ENCODE data around the gene NFIB.

DNA sequence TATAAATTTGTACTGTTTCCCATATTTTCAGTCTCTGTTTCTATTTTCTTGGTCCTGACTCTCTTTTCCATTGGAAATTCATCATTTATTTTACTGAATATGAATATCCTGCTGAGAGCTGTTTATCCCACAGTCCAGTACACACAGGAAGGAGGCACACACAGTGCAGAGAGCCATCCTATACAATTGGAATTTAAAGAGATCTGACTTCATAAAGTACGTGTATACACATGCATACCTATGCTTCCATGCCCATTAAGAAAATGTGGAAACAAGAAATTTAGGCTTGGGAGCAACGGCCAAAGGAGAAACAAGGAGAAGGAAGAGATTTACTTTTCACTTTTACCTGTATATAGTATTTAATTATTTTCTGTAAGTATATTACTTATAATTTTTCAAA, 99.2 kb downstream of the NFIB start:
- TF ChIP-seq POLR2AphosphoS5 (IDR thresholded peaks at IDR 0.05; ENCODE audit: low read depth, low read length): no peak
- no peak for TF ChIP-seq TAF1 (IDR thresholded peaks at IDR 0.05; ENCODE audit: low read depth, low read length)
- no peak for TF ChIP-seq BCL11A (IDR thresholded peaks at IDR 0.05; ENCODE audit: low read depth in 2 of 2, low read length in 2 of 2)
- TF ChIP-seq, protein P1, sequence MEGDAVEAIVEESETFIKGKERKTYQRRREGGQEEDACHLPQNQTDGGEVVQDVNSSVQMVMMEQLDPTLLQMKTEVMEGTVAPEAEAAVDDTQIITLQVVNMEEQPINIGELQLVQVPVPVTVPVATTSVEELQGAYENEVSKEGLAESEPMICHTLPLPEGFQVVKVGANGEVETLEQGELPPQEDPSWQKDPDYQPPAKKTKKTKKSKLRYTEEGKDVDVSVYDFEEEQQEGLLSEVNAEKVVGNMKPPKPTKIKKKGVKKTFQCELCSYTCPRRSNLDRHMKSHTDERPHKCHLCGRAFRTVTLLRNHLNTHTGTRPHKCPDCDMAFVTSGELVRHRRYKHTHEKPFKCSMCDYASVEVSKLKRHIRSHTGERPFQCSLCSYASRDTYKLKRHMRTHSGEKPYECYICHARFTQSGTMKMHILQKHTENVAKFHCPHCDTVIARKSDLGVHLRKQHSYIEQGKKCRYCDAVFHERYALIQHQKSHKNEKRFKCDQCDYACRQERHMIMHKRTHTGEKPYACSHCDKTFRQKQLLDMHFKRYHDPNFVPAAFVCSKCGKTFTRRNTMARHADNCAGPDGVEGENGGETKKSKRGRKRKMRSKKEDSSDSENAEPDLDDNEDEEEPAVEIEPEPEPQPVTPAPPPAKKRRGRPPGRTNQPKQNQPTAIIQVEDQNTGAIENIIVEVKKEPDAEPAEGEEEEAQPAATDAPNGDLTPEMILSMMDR (IDR thresholded peaks at IDR 0.05; ENCODE audit: control extremely low read depth in 1 of 3, insufficient read depth in 1 of 3, low read depth in 1 of 3, low read length in 3 of 3): no peak
- no peak for TF ChIP-seq FOSL1 (IDR thresholded peaks at IDR 0.05; ENCODE audit: insufficient read depth, low read depth, low read length)
